ENCODE results near the gene MPL. TPM values are rescaled to one million over a fixed set of nuclear protein-coding genes. Genes with fewer than 3 reads are reported as not detected.

MPL gene
- polyA plus RNA-seq (ENCODE audit: insufficient read length in 3 of 3) = under 1 TPM; 0.50 to 0.87 (median 0.55) TPM

- DNase-seq (ENCODE audit: low read depth in 3 of 3, low spot score in 2 of 3) = no peak
These were observed at the start of gene MPL for GRCh38 chr1:43337588-43337987. Gene MPL (plus strand): TSS chr1:43337818. CDS start chr1:43337849, 31 bp downstream.

- no peak for DNase-seq (ENCODE audit: low read depth in 3 of 3, low spot score in 2 of 3)
These were observed 49.4 kb upstream of the MPL start for GRCh38 chr1:43288058-43288784.

DNA sequence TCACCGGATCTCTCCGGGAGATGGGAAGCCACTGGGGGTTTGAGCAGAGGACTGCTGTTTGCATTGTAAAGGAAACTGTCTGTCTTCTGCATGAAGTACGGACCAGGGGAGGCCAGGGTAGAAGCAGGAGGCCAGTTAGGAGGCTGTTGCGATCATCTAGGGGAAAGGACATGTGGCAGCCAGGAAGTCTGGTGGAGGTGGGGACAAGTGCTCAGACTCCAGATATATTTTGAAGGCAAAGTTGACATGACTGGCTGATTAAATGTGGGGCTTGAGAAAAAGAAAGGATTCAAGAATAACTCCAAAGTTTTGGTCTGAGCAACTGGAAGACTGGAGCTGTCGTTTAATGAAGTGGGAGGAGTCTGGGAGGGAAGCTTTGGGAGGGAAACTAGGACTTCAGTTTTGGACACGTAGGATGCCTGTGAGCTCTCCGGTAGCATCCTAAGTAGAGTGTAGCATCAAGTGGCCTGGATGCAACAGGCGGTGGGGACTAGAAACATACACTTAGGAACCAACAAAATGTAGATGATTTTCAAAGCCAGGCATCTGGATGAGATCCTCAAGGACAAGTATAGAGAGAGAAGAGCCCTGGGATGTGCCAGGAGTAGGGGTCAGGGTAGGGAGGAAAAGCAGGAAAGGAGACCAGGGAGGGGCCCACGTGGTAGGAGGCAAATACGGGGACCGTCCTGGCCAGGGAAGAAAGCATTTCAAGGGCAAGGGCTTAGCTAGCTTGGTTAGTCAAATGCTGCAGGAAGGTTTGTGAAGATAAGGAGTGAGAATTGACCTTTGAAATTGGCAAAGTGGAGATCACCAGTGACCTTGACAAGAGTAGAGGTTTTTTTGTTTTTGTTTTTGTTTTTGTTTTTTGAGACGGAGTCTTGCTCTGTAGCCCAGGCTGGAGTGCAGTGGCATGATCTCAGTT is 48.6 kb upstream of the MPL start:
- no peak for DNase-seq (ENCODE audit: low read depth in 3 of 3, low spot score in 2 of 3)

DNA sequence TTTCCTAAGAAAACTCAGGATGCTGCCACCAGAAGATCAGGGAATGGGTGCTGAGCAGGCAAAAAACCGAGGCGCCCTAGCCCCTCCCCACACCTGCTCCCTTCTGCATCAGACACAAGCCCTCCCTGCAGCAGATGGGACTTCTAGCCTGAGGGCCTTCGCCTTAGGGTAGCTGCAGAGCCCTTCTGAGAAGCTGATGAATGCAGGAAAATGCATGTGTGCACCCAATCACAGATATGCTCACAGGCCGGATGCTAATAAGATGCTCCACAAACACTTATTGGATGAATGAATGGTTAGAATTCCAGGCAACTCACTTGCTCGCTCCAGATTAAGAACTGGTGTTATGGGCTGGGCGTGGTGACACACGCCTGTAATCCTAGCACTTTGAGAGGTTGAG is 45.4 kb upstream of the MPL start:
- no peak for DNase-seq (ENCODE audit: low read depth in 3 of 3, low spot score in 2 of 3)

DNA sequence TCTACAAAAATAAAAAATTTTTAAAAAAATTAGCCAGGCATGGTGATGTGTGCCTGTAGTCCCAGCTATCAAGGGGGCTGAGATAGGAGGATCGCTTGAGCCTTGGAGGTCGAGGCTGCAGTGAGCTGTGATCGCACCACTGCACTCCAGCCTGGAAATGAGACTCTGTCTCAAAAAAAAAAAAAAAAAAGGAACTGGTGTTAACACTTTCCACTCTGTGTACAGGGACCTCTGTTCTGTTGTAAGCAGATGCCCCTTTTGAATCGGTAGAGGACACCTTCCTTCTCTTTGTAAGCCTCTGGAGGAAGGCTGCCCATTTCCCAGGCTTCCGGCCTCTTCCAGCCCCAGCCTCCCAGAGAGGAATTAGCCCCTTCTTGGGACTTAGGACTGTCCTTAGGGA is 44.9 kb upstream of the MPL start:
- no peak for DNase-seq (ENCODE audit: low read depth in 3 of 3, low spot score in 2 of 3)

GRCh38 chr1:43293176-43293575 is 44.4 kb upstream of the MPL start:
- DNase-seq (ENCODE audit: low read depth in 3 of 3, low spot score in 2 of 3) = no peak

- DNase-seq (ENCODE audit: low read depth in 3 of 3, low spot score in 2 of 3) = no peak
These were observed 43.5 kb upstream of the MPL start for GRCh38 chr1:43293896-43294760.

DNA sequence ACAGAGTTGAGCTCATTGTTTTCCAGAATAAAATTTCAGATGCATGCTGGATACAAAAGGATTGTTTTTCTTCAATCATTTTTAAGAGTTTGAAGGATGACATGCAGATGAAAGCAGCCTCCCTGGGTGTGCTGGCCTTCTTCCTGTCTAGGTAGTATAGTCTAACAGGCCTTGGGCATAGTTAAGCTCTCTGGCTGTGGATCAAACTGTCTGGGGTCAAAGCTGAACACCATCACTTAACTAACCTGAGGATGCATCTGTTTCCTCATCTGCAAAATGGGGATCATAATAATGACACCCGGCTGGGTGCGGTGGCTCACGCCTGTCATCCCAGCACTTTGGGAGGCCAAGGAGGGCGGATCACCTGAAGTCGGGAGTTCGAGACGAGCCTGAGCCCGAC is 42.9 kb upstream of the MPL start:
- no peak for DNase-seq (ENCODE audit: low read depth in 3 of 3, low spot score in 2 of 3)

- no peak for DNase-seq (ENCODE audit: low read depth in 3 of 3, low spot score in 2 of 3)
These were observed 41.4 kb upstream of the MPL start for GRCh38 chr1:43296207-43296606.

DNA sequence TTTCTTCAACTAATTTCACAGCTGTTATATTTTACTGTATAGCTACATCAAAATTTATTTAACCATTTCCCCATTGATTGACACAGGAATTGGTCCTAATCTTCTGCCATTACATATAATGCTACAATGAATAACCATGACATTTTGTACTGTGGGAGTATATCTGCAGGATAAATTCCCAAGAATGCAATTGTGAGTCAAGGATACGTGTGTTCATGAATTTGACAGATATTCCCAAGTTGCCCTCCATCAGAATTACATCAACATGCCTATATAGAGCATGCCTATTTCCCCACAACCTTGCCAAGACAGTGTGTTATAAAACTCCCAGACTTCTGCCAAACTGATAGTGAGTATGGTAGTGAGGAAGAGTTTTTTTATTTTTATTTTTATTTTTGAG is 39.6 kb upstream of the MPL start:
- DNase-seq (ENCODE audit: low read depth in 3 of 3, low spot score in 2 of 3) = no peak

GRCh38 chr1:43299101-43299500 is 38.5 kb upstream of the MPL start:
- no peak for DNase-seq (ENCODE audit: low read depth in 3 of 3, low spot score in 2 of 3)

- no peak for DNase-seq (ENCODE audit: low read depth in 3 of 3, low spot score in 2 of 3)
These were observed 37.1 kb upstream of the MPL start, which contains the start of gene TIE1 for GRCh38 chr1:43300378-43301094. Gene TIE1 (plus strand): TSS chr1:43300982. CDS start chr1:43301072, 90 bp downstream.

GRCh38 chr1:43302201-43302600 is 35.4 kb upstream of the MPL start:
- DNase-seq (ENCODE audit: low read depth in 3 of 3, low spot score in 2 of 3) = no peak

GRCh38 chr1:43302721-43303470 is 34.7 kb upstream of the MPL start:
- DNase-seq (ENCODE audit: low read depth in 3 of 3, low spot score in 2 of 3) = no peak

DNA sequence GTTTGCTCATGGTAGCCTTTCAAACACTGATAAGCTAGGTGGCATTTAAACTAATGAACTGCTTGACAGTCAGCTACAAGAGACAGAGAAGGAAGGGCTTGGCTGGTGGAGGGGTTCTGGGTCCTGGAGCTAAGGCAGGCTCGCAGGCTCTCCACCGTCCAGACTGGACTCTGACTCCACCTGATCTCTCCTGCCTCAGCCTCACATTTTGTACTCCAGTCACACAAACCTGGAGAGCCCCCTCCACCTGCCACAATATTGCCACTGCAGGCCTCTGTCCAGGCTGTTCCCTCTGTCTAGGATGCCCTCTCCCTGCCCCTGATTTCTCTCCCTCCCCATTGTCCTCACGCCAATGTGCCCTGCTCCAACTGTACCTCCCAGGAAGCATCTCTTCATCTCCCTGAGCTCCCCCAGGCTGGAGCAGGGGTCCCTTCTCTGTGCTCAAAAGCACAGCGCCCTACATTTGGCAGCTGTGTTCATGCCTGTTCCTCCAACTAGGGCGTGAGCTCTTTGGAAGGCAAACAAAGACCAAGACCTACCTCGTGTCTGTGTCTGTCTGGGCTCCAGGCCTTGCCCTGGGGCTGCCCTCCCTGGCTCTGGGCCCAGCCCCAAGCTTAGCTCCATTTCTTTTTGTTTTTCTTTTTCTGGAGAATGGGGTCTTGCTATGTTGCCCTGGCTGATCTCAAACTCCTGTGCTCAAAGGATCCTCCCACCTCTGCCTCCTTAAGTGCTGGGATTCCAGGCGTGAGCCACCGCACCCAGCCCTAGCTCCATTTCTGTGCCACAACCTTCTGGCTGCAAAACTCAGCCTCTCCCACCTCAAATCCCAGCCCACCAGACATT is 33.9 kb upstream of the MPL start:
- no peak for DNase-seq (ENCODE audit: low read depth in 3 of 3, low spot score in 2 of 3)

DNA sequence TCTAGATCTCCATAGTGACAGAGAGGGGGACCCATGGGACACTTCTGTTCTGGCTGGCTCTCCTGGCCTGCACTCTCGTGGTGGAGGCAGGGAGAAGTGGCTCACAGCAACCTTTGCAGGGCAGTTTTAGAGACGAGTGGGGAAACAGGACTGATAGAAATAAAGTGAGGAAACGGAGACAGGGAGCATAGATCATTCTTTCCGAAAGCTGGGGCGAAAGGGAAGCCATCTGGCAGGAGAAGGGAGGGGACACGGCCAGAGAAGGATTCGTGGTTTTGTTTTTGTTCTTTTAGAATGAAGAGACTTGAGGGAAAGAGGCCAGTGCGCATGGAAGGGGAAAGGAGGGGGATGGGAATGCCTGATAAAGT is 33.3 kb upstream of the MPL start:
- no peak for DNase-seq (ENCODE audit: low read depth in 3 of 3, low spot score in 2 of 3)

GRCh38 chr1:43304771-43305300 is 32.8 kb upstream of the MPL start:
- no peak for DNase-seq (ENCODE audit: low read depth in 3 of 3, low spot score in 2 of 3)

GRCh38 chr1:43305461-43305860 is 32.2 kb upstream of the MPL start:
- no peak for DNase-seq (ENCODE audit: low read depth in 3 of 3, low spot score in 2 of 3)
